GM19397 (cell line): Measurements from ENCODE around the gene JAM3.

Experiments
- ATAC-seq: cut with Tn5 transposase; IDR thresholded peaks from one replicate; pipeline ENCODE4 v1.9.1; 2021; ENCODE audit warnings: mild to moderate bottlenecking, moderate library complexity; ENCODE audit not compliant: unreplicated experiment

Gene JAM3

GRCh38 chr11:134068829-134069425 lies at the start of gene JAM3:
JAM3 (plus strand) TSS chr11:134069072; CDS start chr11:134069084, 12 bp downstream.
- peak; percentile 91 for ATAC-seq

- no peak for ATAC-seq
These were observed 49.4 kb upstream of the JAM3 start for GRCh38 chr11:134019500-134019899.

GRCh38 chr11:134020598-134020997 lies 48.3 kb upstream of the JAM3 start:
- ATAC-seq = no peak

- ATAC-seq = no peak
These were observed 47.5 kb upstream of the JAM3 start for GRCh38 chr11:134021326-134021725.

GRCh38 chr11:134022748-134023147 lies 46.1 kb upstream of the JAM3 start:
- ATAC-seq = no peak

- no peak for ATAC-seq
These were observed 44.3 kb upstream of the JAM3 start for GRCh38 chr11:134024420-134025081.

GRCh38 chr11:134025082-134025429 lies 43.8 kb upstream of the JAM3 start:
- no peak for ATAC-seq

- ATAC-seq = no peak
These were observed 42.1 kb upstream of the JAM3 start for GRCh38 chr11:134026655-134027343.

- ATAC-seq = no peak
These were observed 41.2 kb upstream of the JAM3 start for GRCh38 chr11:134027671-134028070.

- no peak for ATAC-seq
These were observed 40.4 kb upstream of the JAM3 start for GRCh38 chr11:134028368-134028920.

GRCh38 chr11:134030853-134031252 lies 38.0 kb upstream of the JAM3 start:
- no peak for ATAC-seq

GRCh38 chr11:134032043-134032442 lies 36.8 kb upstream of the JAM3 start:
- ATAC-seq = no peak

GRCh38 chr11:134032501-134033091 lies 36.3 kb upstream of the JAM3 start:
- ATAC-seq = no peak

GRCh38 chr11:134033276-134033675 lies 35.6 kb upstream of the JAM3 start:
- ATAC-seq = no peak

- no peak for ATAC-seq
These were observed 35.0 kb upstream of the JAM3 start for GRCh38 chr11:134033696-134034491.

- ATAC-seq = no peak
These were observed 34.1 kb upstream of the JAM3 start for GRCh38 chr11:134034496-134035381.

- ATAC-seq = no peak
These were observed 32.3 kb upstream of the JAM3 start for GRCh38 chr11:134036492-134037045.

- ATAC-seq = peak; percentile 56
These were observed 31.6 kb upstream of the JAM3 start for GRCh38 chr11:134037046-134037908.
